ENCODE results near the gene GZMB.

DNA sequence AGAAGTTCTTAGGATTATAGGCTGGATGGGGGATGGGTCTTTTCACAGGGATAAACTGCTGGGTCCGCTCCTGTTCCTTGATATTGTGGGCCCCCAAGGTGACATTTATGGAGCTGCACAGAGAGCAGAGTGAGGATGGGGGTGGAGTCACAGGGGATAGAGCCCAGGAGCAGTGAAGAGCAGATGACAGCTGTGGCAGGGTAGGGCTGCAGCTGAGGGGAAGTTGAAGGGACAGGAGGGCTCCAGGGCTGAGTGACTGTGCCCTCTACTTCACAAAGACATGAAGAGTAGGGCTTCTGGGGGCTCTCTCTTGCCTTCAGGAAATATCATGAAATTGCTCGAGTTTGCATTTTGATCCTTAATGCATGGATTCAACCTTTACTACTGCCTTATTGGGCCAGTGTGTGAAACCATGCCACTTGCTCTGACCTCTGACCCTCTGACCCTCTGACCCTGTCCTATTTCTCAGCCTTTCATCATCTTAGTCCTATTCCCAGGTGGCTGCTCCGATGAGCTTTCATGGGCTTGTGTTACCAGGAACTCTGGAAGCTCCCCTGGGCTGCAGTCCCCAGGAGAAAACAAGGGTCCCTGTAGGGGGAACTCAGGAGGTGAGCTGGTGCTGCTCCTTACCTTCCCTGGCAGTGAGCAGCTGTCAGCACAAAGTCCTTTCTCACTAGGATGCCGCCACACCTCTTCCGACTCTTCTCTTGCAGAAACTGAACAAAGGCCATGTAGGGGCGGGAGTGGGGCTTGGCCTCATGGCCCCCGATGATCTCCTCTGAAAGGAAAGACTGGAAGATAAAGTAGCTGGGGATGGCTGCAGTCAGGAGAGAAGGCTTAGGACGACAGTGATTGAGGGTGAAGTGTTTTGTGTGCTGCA, 26.1 kb downstream of the GZMB start:
- TF ChIP-seq POLR2A (IDR thresholded peaks at IDR 0.05): no peak
- TF ChIP-seq, protein P1, sequence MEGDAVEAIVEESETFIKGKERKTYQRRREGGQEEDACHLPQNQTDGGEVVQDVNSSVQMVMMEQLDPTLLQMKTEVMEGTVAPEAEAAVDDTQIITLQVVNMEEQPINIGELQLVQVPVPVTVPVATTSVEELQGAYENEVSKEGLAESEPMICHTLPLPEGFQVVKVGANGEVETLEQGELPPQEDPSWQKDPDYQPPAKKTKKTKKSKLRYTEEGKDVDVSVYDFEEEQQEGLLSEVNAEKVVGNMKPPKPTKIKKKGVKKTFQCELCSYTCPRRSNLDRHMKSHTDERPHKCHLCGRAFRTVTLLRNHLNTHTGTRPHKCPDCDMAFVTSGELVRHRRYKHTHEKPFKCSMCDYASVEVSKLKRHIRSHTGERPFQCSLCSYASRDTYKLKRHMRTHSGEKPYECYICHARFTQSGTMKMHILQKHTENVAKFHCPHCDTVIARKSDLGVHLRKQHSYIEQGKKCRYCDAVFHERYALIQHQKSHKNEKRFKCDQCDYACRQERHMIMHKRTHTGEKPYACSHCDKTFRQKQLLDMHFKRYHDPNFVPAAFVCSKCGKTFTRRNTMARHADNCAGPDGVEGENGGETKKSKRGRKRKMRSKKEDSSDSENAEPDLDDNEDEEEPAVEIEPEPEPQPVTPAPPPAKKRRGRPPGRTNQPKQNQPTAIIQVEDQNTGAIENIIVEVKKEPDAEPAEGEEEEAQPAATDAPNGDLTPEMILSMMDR (IDR thresholded peaks at IDR 0.05): no peak
